NCI-H524 treated with DMSO at 0.1 percent for 48 hours (cell line): ENCODE results near the gene TWNK.
A peak's percentile ranks its signal among the peaks of the same experiment; 100 is the strongest.
"Not testable (repeated sequence)": the region's sequence is repeated elsewhere in the genome, so short reads cannot be mapped to it uniquely, and the experiment has no call there.

ENCODE experiments used
- DNase-seq: peaks from one replicate; lab custom pipeline; 2025; lab: John Stamatoyannopoulos, UW

The TWNK gene

DNA sequence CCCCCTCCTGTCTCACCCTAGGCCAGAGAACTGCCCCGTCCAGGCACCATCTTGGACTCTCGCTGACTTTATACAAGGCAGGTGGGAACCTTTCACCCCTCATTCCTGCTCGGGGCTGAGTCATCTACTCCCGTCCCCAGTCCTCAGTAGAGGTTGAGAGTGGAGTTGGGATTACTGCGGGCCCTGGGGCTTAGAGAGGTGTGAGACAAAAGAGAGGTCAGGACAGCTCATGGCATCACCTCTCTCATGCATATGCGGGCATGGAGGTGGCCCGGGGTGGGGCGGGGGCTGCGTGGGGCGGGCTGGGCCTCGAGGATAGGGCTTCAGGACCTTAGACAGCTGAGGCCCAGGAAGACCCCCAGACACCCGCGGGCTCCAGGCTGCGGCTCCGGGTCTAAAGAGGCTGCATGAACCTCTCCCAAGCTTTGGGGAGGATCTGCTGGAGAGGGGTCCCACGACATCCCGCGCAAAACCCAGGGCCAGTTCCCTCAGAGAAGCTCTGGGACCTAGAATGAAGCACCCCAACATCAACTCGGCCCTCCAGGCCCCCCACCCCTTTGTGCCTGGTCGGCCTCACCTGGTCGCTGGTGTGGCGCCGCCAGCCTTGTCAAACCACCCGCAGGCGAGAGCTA is 43.3 kb downstream of the TWNK start:
- no peak for DNase-seq

GRCh38 chr10:101031128-101031795 is 43.9 kb downstream of the TWNK start, which contains the start of the genes PDZD7 and SFXN3:
TSS of gene PDZD7 (minus strand) at chr10:101031129. CDS start at chr10:101030219, 910 bp downstream.
TSS of gene SFXN3 (plus strand) at chr10:101031234. CDS start at chr10:101034695, 3,461 bp downstream.
- DNase-seq: peak; percentile 10

DNA sequence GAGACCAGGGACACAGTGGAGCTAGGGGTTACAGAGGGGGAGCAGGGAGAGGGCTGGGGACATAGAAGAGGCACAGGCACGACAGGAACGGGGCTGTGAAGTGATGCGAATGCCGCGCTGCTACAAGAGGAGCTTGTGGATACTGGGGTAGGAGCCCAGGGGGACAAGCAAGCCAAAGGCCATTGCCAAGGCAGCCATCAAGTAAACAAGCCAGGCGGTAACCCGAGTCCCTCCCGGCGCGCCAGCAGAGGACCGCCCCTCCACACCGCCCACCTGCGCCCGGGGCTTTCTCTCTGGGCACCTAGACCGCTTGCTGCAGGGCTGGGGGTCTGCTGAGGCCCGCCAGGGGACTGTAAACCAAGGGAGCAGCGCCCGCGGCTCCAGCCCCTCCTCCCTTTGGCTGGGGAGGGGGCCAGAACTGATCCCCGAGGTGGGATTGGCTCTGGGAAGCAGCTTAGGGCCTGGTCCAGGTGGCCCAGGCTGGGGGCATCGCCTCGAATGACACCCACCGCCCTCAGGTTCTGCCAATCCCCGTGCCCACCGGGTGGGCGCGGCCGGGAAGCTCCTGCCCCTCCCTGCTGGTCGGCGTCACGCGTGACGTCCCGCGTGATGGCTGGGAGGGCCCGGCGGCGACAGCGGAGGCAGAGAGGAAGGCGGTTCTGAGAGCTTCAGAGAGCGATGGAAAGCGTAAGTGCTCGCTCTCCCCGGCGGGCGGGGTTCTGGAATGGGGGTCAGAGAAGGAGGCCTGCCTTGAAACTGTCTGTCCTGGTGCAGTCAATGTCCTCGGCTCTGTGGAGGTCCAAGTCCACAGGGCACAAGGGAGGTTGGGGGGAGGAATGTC is 44.7 kb downstream of the TWNK start:
- no peak for DNase-seq

GRCh38 chr10:101032637-101033224 is 45.4 kb downstream of the TWNK start:
- peak; percentile 38 for DNase-seq

- no peak for DNase-seq
These were observed 45.9 kb downstream of the TWNK start for GRCh38 chr10:101033276-101033675.

GRCh38 chr10:101034404-101034803 is 47.1 kb downstream of the TWNK start:
- not testable (repeated sequence) for DNase-seq

DNA sequence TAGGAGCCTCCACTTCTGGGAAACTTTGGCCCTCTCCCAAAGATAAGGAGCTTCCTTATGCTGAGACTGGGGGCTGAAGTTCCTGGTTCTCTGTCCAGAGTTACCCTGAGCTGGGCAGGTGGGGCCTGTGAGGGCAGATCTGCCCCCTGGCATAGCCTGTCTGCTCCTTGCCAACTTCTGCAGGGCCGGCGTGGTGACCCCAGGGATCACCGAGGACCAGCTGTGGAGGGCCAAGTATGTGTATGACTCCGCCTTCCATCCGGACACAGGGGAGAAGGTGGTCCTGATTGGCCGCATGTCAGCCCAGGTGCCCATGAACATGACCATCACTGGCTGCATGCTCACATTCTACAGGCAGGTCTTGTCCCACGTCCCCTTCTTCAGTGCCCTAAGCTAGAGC is 48.0 kb downstream of the TWNK start:
- DNase-seq: no peak

DNA sequence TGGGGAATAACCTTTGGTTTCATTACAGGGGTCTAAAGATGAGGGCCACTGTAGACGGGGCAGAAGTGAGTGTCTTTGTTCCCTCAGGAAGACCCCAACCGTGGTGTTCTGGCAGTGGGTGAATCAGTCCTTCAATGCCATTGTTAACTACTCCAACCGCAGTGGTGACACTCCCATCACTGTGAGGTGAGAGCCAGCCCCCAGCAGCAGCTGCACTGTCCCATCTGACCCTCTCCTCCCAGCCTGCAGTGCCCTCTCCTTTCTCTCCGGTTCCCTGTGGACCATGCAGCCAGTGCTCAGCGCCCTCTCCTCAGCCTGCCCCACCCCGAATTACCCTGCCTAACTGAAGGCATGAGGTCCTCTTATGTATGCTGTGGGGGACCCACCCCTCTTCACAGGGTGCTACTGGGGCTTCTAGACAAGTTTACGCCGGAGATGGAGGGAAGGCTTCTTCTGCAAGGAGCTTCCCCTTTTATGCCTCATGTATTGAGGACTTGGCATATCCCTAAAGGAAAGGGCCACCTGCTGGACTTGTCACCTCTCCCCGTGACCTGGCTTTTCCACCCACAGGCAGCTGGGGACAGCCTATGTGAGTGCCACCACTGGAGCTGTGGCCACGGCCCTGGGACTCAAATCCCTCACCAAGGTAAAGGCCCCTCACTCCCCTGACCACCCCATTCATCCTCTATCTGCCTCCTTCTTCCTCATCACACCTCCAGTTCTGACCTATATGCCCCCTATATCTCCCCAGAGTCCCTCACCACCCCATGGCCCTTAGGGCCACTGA is 48.8 kb downstream of the TWNK start:
- no peak for DNase-seq

DNA sequence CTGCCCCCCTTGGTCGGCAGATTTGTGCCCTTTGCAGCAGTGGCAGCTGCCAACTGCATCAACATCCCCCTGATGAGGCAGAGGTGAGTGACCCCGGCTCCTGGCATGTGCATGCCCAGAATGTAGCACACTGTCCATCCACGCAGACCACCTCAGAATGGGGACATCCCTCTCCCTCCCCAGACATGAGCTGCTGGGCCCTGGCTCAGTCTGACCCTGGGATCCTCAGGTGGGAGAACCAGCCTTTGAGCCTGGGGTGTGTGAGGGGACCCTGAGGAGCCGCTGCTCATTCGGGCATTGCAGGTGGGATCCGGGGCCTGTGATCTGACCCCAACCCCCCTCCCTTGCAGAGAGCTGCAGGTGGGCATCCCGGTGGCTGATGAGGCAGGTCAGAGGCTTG is 49.4 kb downstream of the TWNK start:
- no peak for DNase-seq

DNA sequence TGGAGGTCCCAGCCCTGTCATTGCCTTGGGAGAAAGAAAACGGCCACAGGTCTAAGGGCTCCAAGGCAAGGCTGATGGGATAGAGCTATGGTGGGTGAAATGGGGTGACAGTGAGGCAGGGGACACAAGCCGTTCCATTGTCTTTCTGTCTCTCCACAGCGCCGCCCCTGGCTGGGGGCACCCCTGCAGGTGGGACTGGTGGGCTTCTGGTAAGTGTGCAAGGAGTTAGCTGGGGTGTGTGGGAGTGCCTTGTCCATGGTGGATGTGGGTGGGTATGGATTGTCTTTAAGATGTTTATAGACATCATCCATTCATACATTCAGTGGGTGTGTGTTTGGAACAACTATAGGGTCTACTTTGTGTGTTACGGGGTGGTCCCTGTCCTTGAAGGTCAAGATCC is 51.1 kb downstream of the TWNK start:
- no peak for DNase-seq

GRCh38 chr10:101040061-101040460 is 52.7 kb downstream of the TWNK start:
- no peak for DNase-seq

DNA sequence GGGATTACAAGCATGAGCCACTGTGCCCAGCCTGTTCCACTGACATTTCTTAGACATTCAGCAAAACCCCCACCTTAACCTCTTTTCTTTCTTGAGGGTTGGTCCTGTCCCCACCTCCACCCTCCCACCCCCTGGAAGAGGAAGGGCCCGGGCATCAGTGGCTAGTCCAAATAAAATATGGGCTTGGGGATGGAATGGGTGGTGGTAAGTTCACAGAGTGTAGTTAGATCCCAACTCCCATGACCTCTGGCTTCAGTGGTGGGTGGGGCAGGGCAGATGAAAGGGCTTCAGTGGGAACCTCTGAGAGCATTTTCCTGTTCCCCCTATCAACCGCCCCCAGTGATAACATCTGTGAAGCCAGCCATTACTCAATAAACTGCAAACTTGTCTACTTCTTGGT is 53.5 kb downstream of the TWNK start:
- no peak for DNase-seq

- no peak for DNase-seq
These were observed 54.0 kb downstream of the TWNK start for GRCh38 chr10:101041252-101041761.

DNA sequence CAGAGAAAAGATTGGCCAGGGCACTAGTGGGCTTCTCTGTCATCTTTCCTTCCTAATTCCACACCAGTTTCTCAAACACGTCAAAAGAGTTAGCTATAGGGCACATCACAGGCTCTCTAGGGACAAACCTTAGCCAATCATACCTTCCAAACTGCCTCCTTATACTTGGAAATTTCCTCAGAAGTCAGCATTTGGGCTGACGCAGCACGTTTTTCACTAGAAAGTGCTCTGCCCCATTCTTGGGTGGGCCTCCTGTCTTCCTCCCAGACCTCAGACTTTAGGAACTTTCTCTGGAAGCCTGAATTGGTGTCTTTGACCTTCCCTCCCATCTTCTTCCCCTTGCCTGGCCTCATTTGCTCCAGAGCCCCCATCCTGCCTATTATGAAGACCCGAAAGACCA is 54.8 kb downstream of the TWNK start:
- DNase-seq: no peak

DNA sequence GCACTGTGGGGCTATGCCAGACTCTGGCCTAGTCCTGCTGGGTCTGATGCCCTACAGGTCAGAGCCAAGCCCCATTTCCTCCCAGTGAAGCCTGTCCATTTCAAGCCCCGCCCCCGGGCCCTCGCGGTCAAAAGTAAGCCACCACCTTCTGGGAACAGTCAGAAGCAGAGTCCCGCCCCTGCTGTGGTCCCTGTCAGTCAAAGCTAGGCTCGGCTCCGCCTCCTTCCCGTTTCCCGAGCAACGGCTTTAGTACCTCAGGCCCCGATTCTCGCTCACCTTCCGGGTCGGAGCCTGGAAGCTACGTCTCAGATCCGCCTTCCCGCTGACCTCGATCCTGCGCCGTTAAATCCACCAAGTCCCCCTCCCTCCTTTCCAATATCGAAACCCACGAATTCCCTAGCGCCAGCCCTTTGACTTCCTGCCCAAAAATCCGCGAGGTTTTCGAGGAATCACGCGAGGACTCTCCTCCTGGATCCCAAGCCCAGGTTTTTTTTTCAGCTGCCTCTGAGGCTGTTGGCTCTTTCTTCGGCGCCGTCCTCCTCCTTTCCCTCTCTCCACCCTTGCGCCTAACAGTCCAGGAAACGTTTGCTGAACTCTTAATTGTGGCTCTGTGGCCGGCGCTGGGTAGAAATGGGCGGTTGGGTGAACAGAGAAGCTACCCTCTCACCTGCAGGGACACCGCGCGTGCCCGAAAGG is 55.5 kb downstream of the TWNK start:
- peak; percentile 33 for DNase-seq

- DNase-seq: no peak
These were observed 56.0 kb downstream of the TWNK start for GRCh38 chr10:101043363-101043707.
